IPS-20b (cell line): ENCODE data around the gene AGA.

Experiments
- H3K27ac ChIP-seq: one replicate; pipeline ENCODE4 v1.5.1; 2013; ENCODE audit warnings: low read length
- H3K27me3 ChIP-seq: 2 replicates; pipeline ENCODE4 v1.6.1; 2013; ENCODE audit warnings: mild to moderate bottlenecking, low read length, inconsistent platforms; ENCODE audit not compliant: insufficient read depth
- H3K36me3 ChIP-seq: 2 replicates; pipeline ENCODE4 v1.6.1; 2013; ENCODE audit warnings: low read depth, mild to moderate bottlenecking, inconsistent platforms, low read length, moderate library complexity; ENCODE audit not compliant: insufficient read depth
- H3K4me1 ChIP-seq: 2 replicates; pipeline ENCODE4 v1.6.1; 2013; ENCODE audit warnings: mild to moderate bottlenecking, control low read depth, inconsistent platforms, low read length, moderate library complexity; ENCODE audit not compliant: insufficient read depth
- H3K4me3 ChIP-seq: 2 replicates; pipeline ENCODE4 v1.5.1; 2013; ENCODE audit warnings: mild to moderate bottlenecking, low read length, inconsistent platforms
- H3K9ac ChIP-seq: 2 replicates; pipeline ENCODE4 v1.6.1; 2013; ENCODE audit warnings: low read depth, mild to moderate bottlenecking, inconsistent platforms, low read length, moderate library complexity
- H3K9me3 ChIP-seq: 2 replicates; pipeline ENCODE4 v1.6.1; 2013; ENCODE audit warnings: mild to moderate bottlenecking, low read depth, low read length, inconsistent platforms; ENCODE audit not compliant: insufficient read depth

The AGA gene

GRCh38 chr4:177408023-177408422, 34.2 kb downstream of the AGA start:
- H3K27me3 ChIP-seq = no peaks in the 10 kb centered on the region
- H3K36me3 ChIP-seq = no peaks in the 10 kb centered on the region
- H3K4me3 ChIP-seq = no peak overlapping the region
- H3K27ac ChIP-seq = no peak overlapping the region
- H3K4me1 ChIP-seq = no peaks in the 10 kb centered on the region
- H3K9ac ChIP-seq = no peak overlapping the region
- no peaks in the 10 kb centered on the region for H3K9me3 ChIP-seq

- no peaks in the 10 kb centered on the region for H3K27me3 ChIP-seq
- no peak overlapping the region for H3K4me3 ChIP-seq
- no peaks in the 10 kb centered on the region for H3K36me3 ChIP-seq
- no peak overlapping the region for H3K27ac ChIP-seq
- no peak overlapping the region for H3K9ac ChIP-seq
- H3K4me1 ChIP-seq = 0 out of 2 replicates have a peak, but pooled peaks cover 6% of the 10 kb centered on the region
- H3K9me3 ChIP-seq = no peaks in the 10 kb centered on the region
These were observed 36.7 kb downstream of the AGA start for GRCh38 chr4:177405508-177405907.

- no peak overlapping the region for H3K4me3 ChIP-seq
- no peak overlapping the region for H3K27ac ChIP-seq
- H3K9me3 ChIP-seq = no peaks in the 10 kb centered on the region
- no peaks in the 10 kb centered on the region for H3K27me3 ChIP-seq
- H3K4me1 ChIP-seq = 0 out of 2 replicates have a peak, but pooled peaks cover 6% of the 10 kb centered on the region
- H3K36me3 ChIP-seq = no peaks in the 10 kb centered on the region
- no peak overlapping the region for H3K9ac ChIP-seq
These were observed 37.3 kb downstream of the AGA start for GRCh38 chr4:177404986-177405385.

DNA sequence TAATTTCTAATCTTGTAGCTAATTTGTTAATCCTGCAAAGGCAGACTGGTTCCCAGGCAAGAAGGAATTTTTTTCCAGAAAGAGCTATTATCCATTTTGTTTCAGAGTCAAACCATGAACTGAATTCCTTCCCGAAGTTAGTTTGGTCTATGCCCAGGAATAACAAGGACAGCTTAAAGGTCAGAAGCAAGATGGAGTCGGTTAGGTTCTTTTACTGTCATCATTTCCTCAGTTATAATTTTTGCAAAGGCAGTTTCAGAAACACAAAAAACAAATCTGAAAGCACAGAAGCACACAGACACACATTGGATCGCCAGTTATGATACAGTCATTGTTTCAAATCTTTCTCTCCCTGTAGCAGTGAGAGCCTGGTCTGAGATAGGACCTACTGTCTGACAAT, 37.9 kb downstream of the AGA start:
- Histone ChIP-seq H3K4me1 (0 out of 2 replicates have a peak, but pooled peaks cover 6% of the 10 kb centered on the region), H3K36me3 (no peaks in the 10 kb centered on the region), H3K9me3 (no peaks in the 10 kb centered on the region), H3K27me3 (no peaks in the 10 kb centered on the region), H3K4me3 (no peak overlapping the region), H3K9ac (no peak overlapping the region), H3K27ac (no peak overlapping the region)

- no peaks in the 10 kb centered on the region for H3K27me3 ChIP-seq
- H3K36me3 ChIP-seq = no peaks in the 10 kb centered on the region
- H3K9me3 ChIP-seq = no peaks in the 10 kb centered on the region
- H3K4me3 ChIP-seq = no peak overlapping the region
- 0 out of 2 replicates have a peak, but pooled peaks cover 6% of the 10 kb centered on the region for H3K4me1 ChIP-seq
- no peak overlapping the region for H3K9ac ChIP-seq
- no peak overlapping the region for H3K27ac ChIP-seq
These were observed 38.5 kb downstream of the AGA start for GRCh38 chr4:177403746-177404145.

- Histone ChIP-seq H3K9me3 (no peaks in the 10 kb centered on the region), H3K9ac (no peak overlapping the region), H3K4me1 (0 out of 2 replicates have a peak, but pooled peaks cover 6% of the 10 kb centered on the region), H3K36me3 (no peaks in the 10 kb centered on the region), H3K4me3 (no peak overlapping the region), H3K27ac (no peak overlapping the region), H3K27me3 (no peaks in the 10 kb centered on the region)
These were observed 40.5 kb downstream of the AGA start for GRCh38 chr4:177401658-177402273.

DNA sequence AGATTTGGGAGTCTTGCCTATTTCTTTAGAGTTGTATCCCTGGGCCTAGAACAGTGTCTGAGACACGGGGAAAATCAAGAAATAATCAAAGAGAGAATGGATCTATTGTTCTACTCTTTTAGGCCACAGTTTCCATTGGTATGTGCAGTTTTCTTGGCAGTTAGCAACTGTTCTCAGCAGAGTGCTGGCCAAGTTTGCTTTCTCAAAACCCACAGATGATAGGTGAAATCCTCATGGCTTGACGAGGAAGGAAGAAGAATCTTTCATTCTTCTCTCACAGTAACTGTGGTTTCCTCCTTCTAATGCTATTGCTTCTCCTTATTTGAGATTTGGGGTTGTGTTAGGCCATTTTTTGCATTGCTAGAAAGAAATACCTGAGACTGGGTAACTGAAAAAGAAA, 42.2 kb downstream of the AGA start:
- Histone ChIP-seq H3K4me1 (0 out of 2 replicates have a peak, but pooled peaks cover 6% of the 10 kb centered on the region), H3K27me3 (no peaks in the 10 kb centered on the region), H3K9me3 (no peaks in the 10 kb centered on the region), H3K36me3 (no peaks in the 10 kb centered on the region), H3K27ac (no peak overlapping the region), H3K9ac (no peak overlapping the region), H3K4me3 (no peak overlapping the region)

DNA sequence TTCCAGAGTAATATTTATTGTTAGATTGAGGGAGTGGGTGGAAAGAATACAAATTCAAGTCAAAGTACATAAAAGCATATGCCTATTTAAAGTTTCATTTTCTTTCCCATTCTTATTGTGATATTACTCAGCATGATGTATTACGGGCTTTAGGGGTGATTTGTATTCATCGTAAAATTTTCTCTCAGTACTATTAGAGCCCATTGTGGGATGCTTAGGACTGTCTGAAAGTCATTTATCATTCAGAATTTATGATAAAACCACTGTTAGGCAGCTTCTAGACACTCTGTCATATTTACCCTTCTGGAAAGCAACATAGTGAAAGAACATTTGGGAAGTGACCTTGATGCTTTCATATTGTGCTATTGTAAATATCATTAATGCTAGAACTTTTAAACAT, 45.9 kb downstream of the AGA start:
- no peaks in the 10 kb centered on the region for H3K36me3 ChIP-seq
- no peaks in the 10 kb centered on the region for H3K4me1 ChIP-seq
- H3K9me3 ChIP-seq = no peaks in the 10 kb centered on the region
- no peaks in the 10 kb centered on the region for H3K27me3 ChIP-seq
- no peak overlapping the region for H3K27ac ChIP-seq
- no peak overlapping the region for H3K9ac ChIP-seq
- no peak overlapping the region for H3K4me3 ChIP-seq

DNA sequence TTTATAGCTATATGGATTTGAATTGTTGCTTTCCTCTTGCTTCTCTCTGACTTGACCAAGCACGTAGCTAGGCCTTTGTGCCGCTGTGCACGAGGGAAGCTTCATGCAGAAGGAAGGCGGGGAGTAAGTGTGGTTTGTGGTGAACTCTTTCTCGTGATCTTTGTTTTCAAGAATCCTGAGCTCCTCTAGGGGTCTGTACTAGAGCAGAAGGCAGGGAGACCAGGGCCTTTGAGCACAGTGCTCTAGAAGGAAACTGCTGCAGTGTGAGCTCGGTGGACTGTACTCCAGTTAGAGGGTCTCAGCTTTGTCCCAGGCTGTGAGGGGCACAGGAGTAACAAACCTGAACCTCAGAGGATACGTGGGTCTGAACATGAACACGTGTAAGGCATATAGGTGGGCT, 49.0 kb downstream of the AGA start:
- Histone ChIP-seq H3K27ac (no peak overlapping the region), H3K4me1 (no peaks in the 10 kb centered on the region), H3K4me3 (no peak overlapping the region), H3K9me3 (no peaks in the 10 kb centered on the region), H3K27me3 (no peaks in the 10 kb centered on the region), H3K36me3 (no peaks in the 10 kb centered on the region), H3K9ac (no peak overlapping the region)

DNA sequence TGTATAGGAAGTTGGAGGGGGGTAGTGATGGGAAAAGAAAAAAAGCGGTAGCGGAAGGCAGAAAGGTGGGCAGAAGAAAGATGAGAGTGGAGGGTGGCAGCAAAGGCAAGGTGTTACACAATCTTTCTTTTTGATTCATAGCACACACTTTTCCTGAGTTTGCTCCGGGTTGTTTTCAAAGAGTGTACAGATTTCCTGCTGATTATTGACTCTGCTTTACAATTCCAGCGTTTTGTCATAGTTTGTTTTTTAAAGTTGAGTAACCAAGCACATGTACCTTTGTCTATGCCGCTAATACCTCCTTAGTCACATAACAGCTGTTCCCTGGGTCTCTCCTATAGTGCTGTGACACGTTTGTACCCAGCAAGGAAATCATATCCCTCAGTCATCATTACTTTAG, 50.3 kb downstream of the AGA start:
- Histone ChIP-seq H3K9ac (no peak overlapping the region), H3K27me3 (no peaks in the 10 kb centered on the region), H3K27ac (no peak overlapping the region), H3K36me3 (no peaks in the 10 kb centered on the region), H3K9me3 (no peaks in the 10 kb centered on the region), H3K4me3 (no peak overlapping the region), H3K4me1 (no peaks in the 10 kb centered on the region)

- Histone ChIP-seq H3K27ac (no peak overlapping the region), H3K9ac (no peak overlapping the region), H3K4me1 (no peaks in the 10 kb centered on the region), H3K9me3 (no peaks in the 10 kb centered on the region), H3K36me3 (no peaks in the 10 kb centered on the region), H3K27me3 (no peaks in the 10 kb centered on the region), H3K4me3 (no peak overlapping the region)
These were observed 51.0 kb downstream of the AGA start for GRCh38 chr4:177391287-177391686.

- H3K4me3 ChIP-seq = no peak overlapping the region
- H3K9ac ChIP-seq = no peak overlapping the region
- no peaks in the 10 kb centered on the region for H3K4me1 ChIP-seq
- no peaks in the 10 kb centered on the region; the same call in 1 of the 2 replicates for H3K9me3 ChIP-seq
- no peaks in the 10 kb centered on the region for H3K27me3 ChIP-seq
- no peak overlapping the region for H3K27ac ChIP-seq
- no peaks in the 10 kb centered on the region for H3K36me3 ChIP-seq
These were observed 55.9 kb downstream of the AGA start for GRCh38 chr4:177386278-177386815.
